Measurements from ENCODE around the gene CLPTM1.

Gene CLPTM1

DNA sequence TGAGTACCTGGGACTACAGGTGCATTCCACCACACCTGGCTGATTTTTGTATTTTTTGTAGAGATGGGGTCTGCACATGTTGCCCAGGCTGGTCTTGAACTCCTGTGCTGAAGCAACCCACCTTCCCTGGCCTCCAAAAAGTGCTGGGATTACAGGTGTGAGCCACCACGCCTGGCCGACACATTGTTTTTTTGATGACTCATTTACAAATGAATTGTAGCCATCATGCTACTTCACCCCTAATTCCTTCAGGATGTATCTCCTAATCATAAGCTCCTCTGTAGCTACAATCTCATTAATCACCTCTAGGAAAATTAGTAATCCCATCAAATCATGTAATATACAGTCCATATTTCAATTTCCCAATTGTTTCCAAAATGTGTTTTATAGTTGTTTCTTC is 64.0 kb downstream of the CLPTM1 start:
- DNase-seq: no peak

DNA sequence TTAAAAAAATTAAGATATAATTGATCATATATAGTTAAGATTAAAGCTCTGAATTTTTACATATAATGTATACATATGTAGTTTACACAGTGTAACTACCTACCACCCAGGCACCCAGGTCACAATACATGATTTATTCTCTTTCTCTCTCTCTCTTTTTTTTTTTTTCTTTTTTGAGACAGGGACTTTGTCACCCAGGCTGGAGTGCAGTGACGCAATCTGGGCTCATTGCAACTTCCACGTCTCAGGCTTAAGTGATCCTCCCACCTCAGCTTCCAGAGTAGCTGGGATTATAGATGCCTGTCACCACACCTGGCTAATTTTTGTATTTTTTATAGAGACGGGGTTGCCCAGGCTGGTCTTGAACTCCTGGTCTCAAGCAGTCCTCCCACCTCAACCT is 64.9 kb downstream of the CLPTM1 start:
- DNase-seq: no peak

DNA sequence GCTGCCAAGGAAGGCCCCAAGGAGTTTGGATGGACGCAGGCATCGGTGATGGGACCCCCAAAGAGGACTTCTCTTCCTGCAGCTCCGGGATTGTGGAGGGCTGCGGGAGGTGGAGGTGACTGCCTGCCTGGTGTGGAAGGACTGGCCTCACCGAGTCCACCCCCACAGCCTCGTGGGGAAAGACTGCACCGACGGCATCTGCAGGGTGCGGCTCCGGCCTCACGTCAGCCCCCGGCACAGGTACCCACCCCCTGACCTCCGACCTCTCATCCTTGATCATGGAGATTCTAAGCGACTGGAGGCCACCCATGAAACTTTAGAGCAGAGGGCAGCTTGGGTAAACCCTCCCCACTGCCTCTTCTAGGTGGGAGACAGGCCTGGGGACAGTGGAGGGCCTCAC is 66.8 kb downstream of the CLPTM1 start:
- DNase-seq: no peak

DNA sequence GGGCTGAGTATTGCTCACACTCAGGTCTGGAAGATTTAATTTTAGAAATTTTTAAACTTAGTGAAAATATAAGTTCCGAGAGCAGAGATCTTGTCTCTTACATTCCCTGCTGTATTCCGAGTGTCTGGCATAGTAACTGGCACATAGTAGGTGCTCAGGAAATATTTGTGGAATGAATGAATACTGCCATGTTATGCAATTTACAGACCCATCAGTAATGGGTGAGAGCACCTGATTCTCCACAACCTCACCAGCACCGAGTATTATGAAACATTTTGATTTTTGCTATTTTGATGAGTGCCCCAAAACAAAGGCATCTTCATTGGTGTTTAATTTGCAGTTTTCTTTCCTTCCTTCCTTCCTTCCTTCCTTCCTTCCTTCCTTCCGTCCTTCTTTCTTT is 67.9 kb downstream of the CLPTM1 start:
- DNase-seq: no peak

DNA sequence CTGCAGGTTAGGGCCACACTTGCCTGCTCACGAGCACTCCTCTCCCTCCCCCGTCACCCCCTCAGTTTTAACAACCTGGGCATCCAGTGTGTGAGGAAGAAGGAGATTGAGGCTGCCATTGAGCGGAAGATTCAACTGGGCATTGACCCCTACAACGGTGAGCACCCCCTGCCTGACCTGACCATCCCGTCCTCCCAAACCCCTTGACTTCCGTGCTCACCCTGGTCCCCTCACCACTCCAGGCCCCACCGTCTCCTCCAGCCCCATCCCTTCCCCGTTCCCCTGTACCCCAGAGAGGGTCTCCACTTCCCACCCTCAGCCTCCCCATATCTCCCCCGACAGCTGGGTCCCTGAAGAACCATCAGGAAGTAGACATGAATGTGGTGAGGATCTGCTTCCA is 70.1 kb downstream of the CLPTM1 start:
- no peak for DNase-seq

DNA sequence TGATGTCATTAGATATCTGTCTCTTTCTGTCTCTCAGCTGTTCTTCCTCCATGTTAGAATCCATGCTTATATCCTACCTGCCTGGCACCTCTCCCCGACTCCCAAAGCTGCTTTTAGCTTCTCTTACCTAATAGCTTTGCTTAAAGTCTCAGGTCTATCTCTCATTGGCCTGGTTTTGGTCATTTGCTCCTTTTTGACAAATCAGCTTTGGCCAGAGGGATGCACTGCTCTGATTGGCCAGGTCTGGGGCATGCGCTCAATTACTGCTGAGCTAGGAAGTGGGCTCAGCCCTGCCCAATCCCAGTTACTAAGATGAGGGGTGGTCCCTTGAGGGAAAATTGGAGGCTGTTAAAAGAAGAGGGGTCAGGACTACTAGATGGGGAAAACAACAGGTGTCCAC is 72.2 kb downstream of the CLPTM1 start:
- no peak for DNase-seq

DNA sequence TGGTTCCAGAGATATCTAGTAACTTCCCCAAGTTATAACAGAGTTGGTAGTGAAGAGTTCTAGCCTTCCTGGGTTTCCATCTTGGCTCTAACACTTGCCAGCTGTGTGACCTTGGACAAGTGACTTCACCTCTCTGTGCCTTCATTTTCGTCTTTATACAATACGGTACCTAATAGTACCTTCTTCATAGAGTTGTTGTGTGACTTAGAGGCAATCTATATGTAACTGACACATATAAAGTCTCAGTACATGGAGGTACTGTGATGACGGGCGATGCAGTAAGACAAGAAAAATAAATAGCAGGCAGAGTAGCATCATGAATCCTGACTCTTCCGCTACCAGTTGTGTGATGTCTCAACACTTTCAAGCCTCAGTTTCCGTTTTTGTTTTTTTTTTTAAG is 75.6 kb downstream of the CLPTM1 start:
- DNase-seq: no peak

DNA sequence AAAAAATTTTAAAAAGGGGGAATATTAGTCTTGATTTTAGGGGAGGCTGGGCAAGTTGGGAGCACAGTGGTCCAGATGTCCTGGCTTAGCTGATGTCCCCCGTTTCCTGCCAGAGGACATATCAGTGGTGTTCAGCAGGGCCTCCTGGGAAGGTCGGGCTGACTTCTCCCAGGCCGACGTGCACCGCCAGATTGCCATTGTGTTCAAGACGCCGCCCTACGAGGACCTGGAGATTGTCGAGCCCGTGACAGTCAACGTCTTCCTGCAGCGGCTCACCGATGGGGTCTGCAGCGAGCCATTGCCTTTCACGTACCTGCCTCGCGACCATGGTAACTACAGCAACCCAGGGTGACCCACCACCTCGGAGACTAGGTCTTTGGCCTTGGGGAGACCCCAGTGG is 77.2 kb downstream of the CLPTM1 start:
- no peak for DNase-seq

DNA sequence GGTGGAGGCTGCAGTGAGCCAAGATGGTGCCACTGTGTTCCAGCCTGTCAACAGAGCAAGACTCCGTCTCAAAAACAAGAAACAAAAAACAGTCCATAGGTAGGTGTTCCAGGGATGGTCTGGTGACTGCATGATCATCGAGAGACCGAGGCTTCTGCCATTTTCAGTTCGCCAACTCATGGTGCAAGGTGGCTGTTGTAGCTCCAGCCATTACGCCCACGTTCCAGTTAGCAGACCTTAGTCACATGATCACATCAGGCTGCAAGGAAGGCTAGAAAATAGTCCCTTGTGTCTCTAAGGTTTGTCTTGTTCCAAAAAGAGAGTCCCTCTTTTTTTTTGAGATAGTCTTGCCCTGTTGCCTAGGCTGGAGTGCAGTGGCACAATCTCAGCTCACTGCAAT is 80.6 kb downstream of the CLPTM1 start:
- no peak for DNase-seq

DNA sequence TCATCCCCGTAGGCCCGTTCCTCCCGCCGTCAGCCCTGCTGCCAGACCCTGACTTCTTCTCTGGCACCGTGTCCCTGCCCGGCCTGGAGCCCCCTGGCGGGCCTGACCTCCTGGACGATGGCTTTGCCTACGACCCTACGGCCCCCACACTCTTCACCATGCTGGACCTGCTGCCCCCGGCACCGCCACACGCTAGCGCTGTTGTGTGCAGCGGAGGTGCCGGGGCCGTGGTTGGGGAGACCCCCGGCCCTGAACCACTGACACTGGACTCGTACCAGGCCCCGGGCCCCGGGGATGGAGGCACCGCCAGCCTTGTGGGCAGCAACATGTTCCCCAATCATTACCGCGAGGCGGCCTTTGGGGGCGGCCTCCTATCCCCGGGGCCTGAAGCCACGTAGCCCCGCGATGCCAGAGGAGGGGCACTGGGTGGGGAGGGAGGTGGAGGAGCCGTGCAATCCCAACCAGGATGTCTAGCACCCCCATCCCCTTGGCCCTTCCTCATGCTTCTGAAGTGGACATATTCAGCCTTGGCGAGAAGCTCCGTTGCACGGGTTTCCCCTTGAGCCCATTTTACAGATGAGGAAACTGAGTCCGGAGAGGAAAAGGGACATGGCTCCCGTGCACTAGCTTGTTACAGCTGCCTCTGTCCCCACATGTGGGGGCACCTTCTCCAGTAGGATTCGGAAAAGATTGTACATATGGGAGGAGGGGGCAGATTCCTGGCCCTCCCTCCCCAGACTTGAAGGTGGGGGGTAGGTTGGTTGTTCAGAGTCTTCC is 82.4 kb downstream of the CLPTM1 start:
- DNase-seq: no peak

DNA sequence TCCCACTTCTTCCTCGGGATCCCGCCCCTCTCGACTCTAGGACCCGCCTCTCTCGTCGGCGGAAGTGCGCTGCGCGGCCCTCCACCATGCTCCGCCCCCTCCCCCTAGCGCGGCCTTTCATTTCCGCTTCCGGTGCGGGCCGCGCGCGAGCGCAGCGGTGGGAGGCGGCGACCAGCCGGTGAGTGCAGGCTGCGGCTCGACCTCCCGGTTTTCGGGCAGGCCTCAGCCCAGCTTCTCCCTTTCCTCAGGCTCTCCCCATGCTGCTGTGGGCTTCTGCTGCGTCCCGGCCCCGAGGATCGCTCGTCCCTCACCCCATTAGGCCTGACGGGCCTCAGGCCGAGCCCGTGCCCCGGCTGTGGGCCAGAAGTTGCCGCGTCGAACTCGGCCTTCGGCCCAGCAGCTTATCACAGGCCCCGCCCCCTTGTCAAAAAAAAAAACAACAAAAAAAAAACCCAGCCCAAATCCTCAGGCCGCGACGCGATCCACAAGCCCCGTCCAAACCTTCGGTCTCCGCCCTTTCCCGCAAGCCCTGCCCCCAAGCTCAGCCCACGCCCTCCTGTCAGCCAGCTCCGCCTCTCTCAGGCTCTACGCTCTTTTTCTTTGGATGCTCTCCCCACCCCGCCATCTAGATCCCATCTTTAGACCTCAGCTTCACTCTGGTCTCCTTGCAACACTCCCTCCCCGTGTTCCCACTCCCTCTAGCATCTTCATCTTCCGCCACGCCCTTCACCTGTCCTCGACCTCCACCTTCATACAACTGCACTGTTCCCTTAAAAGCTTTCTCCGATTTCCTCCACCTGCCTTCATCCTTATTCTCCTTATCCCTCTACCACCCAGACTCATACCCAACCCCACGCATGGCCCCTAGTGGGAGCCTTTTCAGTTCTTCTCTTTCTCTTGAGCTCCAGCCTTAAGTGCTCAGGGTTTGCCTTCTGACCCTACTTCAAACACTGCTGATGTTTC is 84.0 kb downstream of the CLPTM1 start, which contains the start of gene CLASRP:
TSS of gene CLASRP (plus strand) at position 115 of the 963 bp plus-strand sequence. CDS start 1,168 bp downstream, outside the sequence.
- DNase-seq: peak; percentile 87

DNA sequence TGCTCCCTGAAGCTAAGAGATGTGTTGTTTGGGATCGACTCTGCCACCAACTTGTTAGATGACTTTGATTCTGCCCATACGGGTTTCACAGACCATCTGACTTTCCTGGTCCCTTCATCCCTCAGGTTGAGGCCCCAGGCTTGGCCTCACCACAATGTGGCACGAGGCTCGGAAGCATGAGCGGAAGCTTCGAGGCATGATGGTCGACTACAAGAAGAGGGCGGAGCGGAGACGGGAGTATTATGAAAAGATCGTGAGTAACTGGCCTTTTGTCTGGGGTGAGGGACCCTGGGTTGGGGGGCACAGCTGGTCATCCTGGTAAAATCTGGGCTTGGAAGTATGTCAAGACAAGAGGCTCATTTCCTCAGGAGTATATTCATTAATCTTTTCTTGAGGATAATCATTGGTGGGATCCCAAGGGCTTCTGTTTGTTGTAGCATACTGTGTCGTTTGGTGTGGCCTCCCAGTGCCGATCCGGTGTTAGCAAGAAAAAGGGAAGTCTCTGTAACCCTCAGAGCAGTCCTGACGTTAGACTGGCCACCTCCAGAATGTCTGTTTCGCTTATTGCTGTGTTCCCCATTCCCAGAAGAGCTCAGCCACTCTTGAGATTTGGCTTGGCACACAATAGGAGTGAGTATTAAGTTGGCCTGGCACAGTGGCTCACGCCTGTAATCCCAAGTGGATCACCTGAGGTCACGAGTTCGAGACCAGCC is 85.0 kb downstream of the CLPTM1 start:
- DNase-seq: no peak

DNA sequence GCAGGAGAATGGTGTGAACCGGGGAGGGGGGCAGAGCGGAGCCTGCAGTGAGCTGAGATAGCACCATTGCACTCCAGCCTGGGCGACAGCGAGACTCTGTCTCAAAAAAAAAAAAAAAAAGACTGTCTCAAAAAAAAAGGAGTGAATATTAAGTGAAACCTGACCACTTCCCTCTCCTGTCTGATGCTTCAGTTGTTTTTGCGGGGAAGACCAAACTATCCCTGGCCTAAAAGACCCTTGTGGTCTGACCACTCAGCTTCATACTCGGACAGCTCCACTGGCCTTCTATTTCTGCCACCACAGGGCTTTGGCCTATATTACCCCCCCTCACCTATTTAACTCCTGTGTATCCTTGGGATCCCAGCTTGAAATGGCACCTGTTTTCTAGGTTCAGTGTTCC is 85.9 kb downstream of the CLPTM1 start:
- DNase-seq: no peak
